Neural cell (in vitro differentiated cells): Measurements from ENCODE around the gene KLRC2. TPM values are rescaled to one million over a fixed set of nuclear protein-coding genes. Genes with fewer than 3 reads are reported as not detected.
"Not testable (repeated sequence)": the region's sequence is repeated elsewhere in the genome, so short reads cannot be mapped to it uniquely, and the experiment has no call there.

Source experiments
- H2AFZ ChIP-seq: fragments of 200-600, 300-800 bp; sonication (generic), shearing (Covaris generic); 2 replicates; pipeline ENCODE4 v1.6.0; 2014; ENCODE audit warnings: low read depth, mild to moderate bottlenecking, antibody characterized with exemption, low read length, moderate library complexity
- H3F3A ChIP-seq: fragments of 200-600 bp; shearing (Covaris generic); 2 replicates; pipeline ENCODE4 v1.6.1; 2016; ENCODE audit warnings: mild to moderate bottlenecking, moderate library complexity, mixed read lengths, antibody characterized with exemption, low read length; ENCODE audit not compliant: insufficient read depth, poor library complexity, severe bottlenecking
- H3K27ac ChIP-seq: fragments of 200-600, 300-800 bp; sonication (generic), shearing (Covaris generic); 2 replicates; pipeline ENCODE4 v1.5.1; 2014; ENCODE audit warnings: mild to moderate bottlenecking, low read length, moderate library complexity
- H3K27me3 ChIP-seq: fragments of 300-800, 200-600 bp; sonication (generic), shearing (Covaris generic); 2 replicates; pipeline ENCODE4 v1.6.0; 2014; ENCODE audit warnings: mild to moderate bottlenecking, low read depth, low read length, moderate library complexity; ENCODE audit not compliant: insufficient read depth
- H3K36me3 ChIP-seq: fragments of 300-800, 200-600 bp; sonication (generic), shearing (Covaris generic); 2 replicates; pipeline ENCODE4 v1.5.1; 2014; ENCODE audit warnings: mild to moderate bottlenecking, antibody characterized with exemption, low read length, moderate library complexity; ENCODE audit not compliant: insufficient read depth
- H3K4me2 ChIP-seq: fragments of 300-800, 200-600 bp; sonication (generic), shearing (Covaris generic); 2 replicates; pipeline ENCODE4 v1.6.0; 2014; ENCODE audit warnings: mild to moderate bottlenecking, low read length
- H3K4me3 ChIP-seq: fragments of 300-800, 200-600 bp; sonication (generic), shearing (Covaris generic); 2 replicates; pipeline ENCODE4 v1.5.1; 2014; ENCODE audit warnings: mild to moderate bottlenecking, low read length, moderate library complexity
- H3K79me2 ChIP-seq: fragments of 200-600 bp; shearing (Covaris generic); replicated peaks from 2 replicates; pipeline ENCODE4 v1.6.0; 2014; ENCODE audit warnings: mild to moderate bottlenecking, low read length, moderate library complexity; ENCODE audit not compliant: insufficient read depth
- H3K9ac ChIP-seq: fragments of 300-800, 200-600 bp; sonication (generic), shearing (Covaris generic); 2 replicates; pipeline ENCODE4 v1.6.1; 2016; ENCODE audit warnings: mild to moderate bottlenecking, low read length, mixed read lengths
- H3K9me2 ChIP-seq: fragments of 200-600 bp; shearing (Covaris generic); 2 replicates; pipeline ENCODE4 v1.6.1; 2016; ENCODE audit warnings: mild to moderate bottlenecking, low read length, mixed read lengths; ENCODE audit not compliant: insufficient read depth
- H3K9me3 ChIP-seq: fragments of 200-600, 300-800 bp; sonication (generic), shearing (Covaris generic); 2 replicates; pipeline ENCODE4 v1.6.1; 2016; ENCODE audit warnings: mild to moderate bottlenecking, mixed run types, low read length, moderate library complexity, mixed read lengths
- H4K20me1 ChIP-seq: fragments of 200-600 bp; shearing (Covaris generic); 2 replicates; pipeline ENCODE4 v1.6.1; 2016; ENCODE audit warnings: mild to moderate bottlenecking, mixed run types; ENCODE audit not compliant: insufficient read depth
- EZH2 ChIP-seq: fragments of 200-600, 300-800 bp; shearing (Covaris generic), sonication (generic); IDR thresholded peaks from 2 replicates; pipeline ENCODE4 v1.6.1; 2014; ENCODE audit warnings: antibody characterized with exemption, low read length, borderline replicate concordance, mild to moderate bottlenecking; ENCODE audit not compliant: insufficient read depth, poor library complexity, severe bottlenecking
- MXI1 ChIP-seq: fragments of 450-650 bp; conservative IDR thresholded peaks from 2 replicates; pipeline ENCODE4 v1.6.1; 2014; ENCODE audit warnings: antibody characterized with exemption, mild to moderate bottlenecking; ENCODE audit not compliant: poor library complexity, severe bottlenecking
- POLR2AphosphoS5 ChIP-seq: IDR thresholded peaks from 2 replicates; pipeline ENCODE4 v1.6.1; 2012
- SMC3 ChIP-seq: fragments of 450-650 bp; conservative IDR thresholded peaks from 2 replicates; pipeline ENCODE4 v1.6.1; 2014; ENCODE audit warnings: antibody characterized with exemption, mild to moderate bottlenecking, moderate library complexity; ENCODE audit not compliant: poor library complexity
- TAF1 ChIP-seq: IDR thresholded peaks from 2 replicates; pipeline ENCODE4 v1.6.1; 2012; ENCODE audit warnings: low read depth
- polyA plus RNA-seq: library from polyadenylated mRNA; depleted of rRNA; stranded (reverse); fragments of >200 nt; gene quantifications from 2 replicates; pipeline ENCODE4 v1.2.3, GENCODE V29; 2014
- TF ChIP-seq, protein P1 (sequence below): fragments of 450-650 bp; IDR thresholded peaks from 2 replicates; pipeline ENCODE4 v1.5.1; 2014; ENCODE audit warnings: antibody characterized with exemption, mild to moderate bottlenecking, moderate library complexity; ENCODE audit not compliant: poor library complexity, severe bottlenecking

Gene KLRC2
- polyA plus RNA-seq, 1 donor from 2014 or later: 3.7 TPM

DNA sequence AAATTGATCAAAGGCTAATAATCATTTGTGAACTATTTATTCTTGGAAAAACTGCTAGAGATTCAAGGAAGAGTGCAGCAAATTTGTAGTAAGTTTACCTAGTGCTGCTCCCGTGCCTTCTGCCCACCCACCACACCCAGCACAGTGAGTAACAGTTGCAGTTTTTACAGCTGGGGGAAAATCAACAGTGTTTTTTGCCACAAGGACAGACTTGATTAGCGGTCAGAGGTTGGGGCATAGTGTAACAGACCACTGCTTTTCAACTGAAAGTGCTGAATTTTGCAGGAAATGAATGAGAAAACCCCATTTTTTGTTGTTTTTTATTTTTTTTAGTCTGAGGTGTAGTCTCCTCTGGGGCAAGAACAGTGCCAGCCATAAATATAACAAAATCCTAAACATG, 38.5 kb downstream of the KLRC2 start:
- no peaks in the 10 kb centered on the region for H3F3A ChIP-seq
- no peaks in the 10 kb centered on the region for H3K79me2 ChIP-seq
- TF ChIP-seq SMC3 (no peak), MXI1 (no peak), POLR2AphosphoS5 (no peak), EZH2 (no peak), TAF1 (no peak)
- TF ChIP-seq, protein P1, sequence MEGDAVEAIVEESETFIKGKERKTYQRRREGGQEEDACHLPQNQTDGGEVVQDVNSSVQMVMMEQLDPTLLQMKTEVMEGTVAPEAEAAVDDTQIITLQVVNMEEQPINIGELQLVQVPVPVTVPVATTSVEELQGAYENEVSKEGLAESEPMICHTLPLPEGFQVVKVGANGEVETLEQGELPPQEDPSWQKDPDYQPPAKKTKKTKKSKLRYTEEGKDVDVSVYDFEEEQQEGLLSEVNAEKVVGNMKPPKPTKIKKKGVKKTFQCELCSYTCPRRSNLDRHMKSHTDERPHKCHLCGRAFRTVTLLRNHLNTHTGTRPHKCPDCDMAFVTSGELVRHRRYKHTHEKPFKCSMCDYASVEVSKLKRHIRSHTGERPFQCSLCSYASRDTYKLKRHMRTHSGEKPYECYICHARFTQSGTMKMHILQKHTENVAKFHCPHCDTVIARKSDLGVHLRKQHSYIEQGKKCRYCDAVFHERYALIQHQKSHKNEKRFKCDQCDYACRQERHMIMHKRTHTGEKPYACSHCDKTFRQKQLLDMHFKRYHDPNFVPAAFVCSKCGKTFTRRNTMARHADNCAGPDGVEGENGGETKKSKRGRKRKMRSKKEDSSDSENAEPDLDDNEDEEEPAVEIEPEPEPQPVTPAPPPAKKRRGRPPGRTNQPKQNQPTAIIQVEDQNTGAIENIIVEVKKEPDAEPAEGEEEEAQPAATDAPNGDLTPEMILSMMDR: no peak
- peaks cover 2% of the 10 kb centered on the region for H3K9me3 ChIP-seq
- no peak overlapping the region for H2AFZ ChIP-seq
- H3K36me3 ChIP-seq: no peaks in the 10 kb centered on the region
- H3K27ac ChIP-seq: no peak overlapping the region
- no peaks in the 10 kb centered on the region for H3K27me3 ChIP-seq
- H3K9me2 ChIP-seq: no peaks in the 10 kb centered on the region
- no peak overlapping the region for H3K4me3 ChIP-seq
- no peaks in the 10 kb centered on the region for H4K20me1 ChIP-seq
- no peak overlapping the region for H3K9ac ChIP-seq
- no peak overlapping the region for H3K4me2 ChIP-seq

GRCh38 chr12:10396176-10396575, 39.6 kb downstream of the KLRC2 start:
- H3K4me2 ChIP-seq, H3F3A ChIP-seq, H3K9me3 ChIP-seq, H3K79me2 ChIP-seq, H3K9ac ChIP-seq, H3K27me3 ChIP-seq, H4K20me1 ChIP-seq, H3K36me3 ChIP-seq, H3K27ac ChIP-seq, H3K9me2 ChIP-seq, H3K4me3 ChIP-seq, H2AFZ ChIP-seq: not testable (repeated sequence)

DNA sequence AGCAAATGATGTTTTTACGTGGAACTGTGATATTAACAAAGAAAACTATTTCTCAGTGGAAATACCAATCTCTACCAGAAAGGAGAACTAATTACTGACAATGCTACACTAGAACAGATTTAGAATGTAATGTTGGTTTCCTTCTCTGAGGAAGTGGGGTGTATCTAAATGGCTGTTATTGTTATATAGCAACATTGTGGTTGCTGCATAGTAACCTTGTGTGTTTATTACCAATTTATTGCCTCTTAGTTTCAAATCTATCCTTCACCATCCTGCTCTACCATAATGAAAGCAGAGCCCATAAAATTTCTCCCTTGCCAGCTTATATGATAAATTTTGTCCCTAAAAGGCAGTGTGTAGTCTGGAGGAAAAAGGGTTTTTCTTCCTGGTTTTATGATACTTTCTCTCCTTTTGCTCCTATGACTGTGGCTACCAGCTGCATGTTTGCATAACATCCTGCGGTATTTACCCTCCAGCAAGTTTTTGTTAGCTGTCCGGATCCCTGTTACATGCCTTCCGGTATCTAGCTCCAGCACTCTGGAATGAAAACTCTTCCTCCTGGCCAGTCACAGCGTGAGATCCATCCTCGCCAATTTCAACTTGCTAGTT, 40.3 kb downstream of the KLRC2 start:
- Histone ChIP-seq H3K9ac (no peak overlapping the region), H3K9me2 (no peaks in the 10 kb centered on the region), H3K27ac (no peak overlapping the region), H2AFZ (no peak overlapping the region), H3F3A (no peaks in the 10 kb centered on the region), H3K4me2 (no peak overlapping the region), H3K4me3 (no peak overlapping the region), H3K9me3 (peaks cover 2% of the 10 kb centered on the region), H3K79me2 (no peaks in the 10 kb centered on the region), H3K36me3 (no peaks in the 10 kb centered on the region), H3K27me3 (no peaks in the 10 kb centered on the region), H4K20me1 (no peaks in the 10 kb centered on the region)
- TF ChIP-seq MXI1: no peak

GRCh38 chr12:10394531-10395152, 41.2 kb downstream of the KLRC2 start:
- not testable (repeated sequence) for H3K9me3 ChIP-seq, H3K27me3 ChIP-seq, H3K36me3 ChIP-seq, H3K4me3 ChIP-seq, H3F3A ChIP-seq, H3K9me2 ChIP-seq, H3K9ac ChIP-seq, H3K79me2 ChIP-seq, H3K4me2 ChIP-seq, H3K27ac ChIP-seq, H2AFZ ChIP-seq, H4K20me1 ChIP-seq
